Medulla oblongata (tissue), 1 donor: ENCODE measurements around the gene BNC2.

ENCODE experiments used
- DNase-seq: peaks from one replicate; pipeline ENCODE4 v3.0.0-alpha.2; 2015; ENCODE audit errors: extremely low spot score

BNC2 gene

GRCh38 chr9:16767366-16767765 is 103.1 kb downstream of the BNC2 start:
- no peak for DNase-seq

GRCh38 chr9:16763946-16764345 is 106.5 kb downstream of the BNC2 start:
- no peak for DNase-seq

GRCh38 chr9:16755467-16756160 is 114.9 kb downstream of the BNC2 start:
- DNase-seq: no peak

- no peak for DNase-seq
Measured at GRCh38 chr9:16754662-16755061, 115.8 kb downstream of the BNC2 start.

GRCh38 chr9:16753256-16753655 is 117.2 kb downstream of the BNC2 start:
- no peak for DNase-seq

GRCh38 chr9:16752601-16753000 is 117.9 kb downstream of the BNC2 start:
- no peak for DNase-seq

- DNase-seq: no peak
Measured at GRCh38 chr9:16750553-16750952, 119.9 kb downstream of the BNC2 start.

GRCh38 chr9:16745359-16745758 is 125.1 kb downstream of the BNC2 start:
- no peak for DNase-seq

- no peak for DNase-seq
Measured at GRCh38 chr9:16744394-16744793, 126.1 kb downstream of the BNC2 start.

GRCh38 chr9:16743375-16743774 is 127.1 kb downstream of the BNC2 start:
- no peak for DNase-seq

GRCh38 chr9:16735001-16735400 is 135.5 kb downstream of the BNC2 start:
- DNase-seq: no peak

- no peak for DNase-seq
Measured at GRCh38 chr9:16732546-16732945, 137.9 kb downstream of the BNC2 start.

GRCh38 chr9:16730162-16730561 is 140.3 kb downstream of the BNC2 start:
- no peak for DNase-seq

GRCh38 chr9:16729651-16730050 is 140.8 kb downstream of the BNC2 start:
- DNase-seq: no peak

- DNase-seq: no peak
Measured at GRCh38 chr9:16728137-16728508, 142.3 kb downstream of the BNC2 start.

GRCh38 chr9:16727452-16728136 is 142.9 kb downstream of the BNC2 start:
- DNase-seq: peak; percentile 22

GRCh38 chr9:16726718-16727451 is 143.6 kb downstream of the BNC2 start:
- peak; percentile 54 for DNase-seq

- no peak for DNase-seq
Measured at GRCh38 chr9:16726029-16726428, 144.4 kb downstream of the BNC2 start.

GRCh38 chr9:16725066-16725465 is 145.4 kb downstream of the BNC2 start:
- no peak for DNase-seq

- DNase-seq: no peak
Measured at GRCh38 chr9:16721972-16722371, 148.5 kb downstream of the BNC2 start.

GRCh38 chr9:16720386-16720785 is 150.1 kb downstream of the BNC2 start:
- no peak for DNase-seq

- DNase-seq: no peak
Measured at GRCh38 chr9:16719921-16720320, 150.5 kb downstream of the BNC2 start.

- no peak for DNase-seq
Measured at GRCh38 chr9:16718952-16719351, 151.5 kb downstream of the BNC2 start.
